Measurements from ENCODE around the gene TFF2. TPM values are rescaled to one million over a fixed set of nuclear protein-coding genes. Genes with fewer than 3 reads are reported as not detected.
A peak's percentile ranks its signal among the peaks of the same experiment; 100 is the strongest.

The TFF2 gene
- total RNA-seq, 2 experiments from 2014 or later, result not detected

DNA sequence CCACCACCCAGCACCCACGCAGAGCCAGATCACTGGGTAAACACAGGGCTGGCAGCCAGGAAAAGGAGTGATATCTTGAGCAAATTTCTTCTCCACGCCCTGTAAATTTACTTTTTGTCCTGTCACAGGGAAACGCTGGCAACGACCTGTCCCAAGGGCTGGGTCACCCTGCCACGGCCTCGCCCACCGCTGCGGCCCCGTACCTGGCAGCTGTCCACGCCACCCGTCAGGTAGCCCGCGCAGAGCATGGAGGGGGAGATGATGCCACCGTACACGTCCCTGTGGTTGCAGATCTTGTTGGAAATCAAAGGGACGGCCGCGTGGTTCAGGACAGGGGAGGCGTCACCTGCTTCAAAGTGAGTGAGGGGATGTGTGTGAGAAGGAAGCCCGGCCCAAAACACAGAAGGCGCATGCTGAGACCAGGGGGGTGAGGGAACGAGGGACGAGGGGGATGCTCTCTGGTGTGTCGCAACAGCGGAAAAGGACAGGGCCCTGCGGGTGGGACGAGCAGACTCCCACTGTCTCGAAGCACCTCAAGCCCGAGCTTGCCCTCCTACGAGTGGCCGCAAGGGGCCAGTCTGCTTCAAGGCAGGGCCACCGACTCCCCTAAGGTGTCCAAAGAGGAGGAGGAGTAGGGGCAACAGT is 25.7 kb upstream of the TFF2 start:
- Histone ChIP-seq H3K4me3 (ENCODE audit: low read length) (no peak overlapping the region), H3K4me1 (ENCODE audit: insufficient read depth, low read length) (peaks cover 6% of the 10 kb centered on the region), H3K9me3 (ENCODE audit: control insufficient read depth in 1 of 2, insufficient read depth in 1 of 2, low read length in 2 of 2) (peaks cover 1 to 8% of the 10 kb centered on the region in 2 experiments), H3K27ac (ENCODE audit: low read depth in 1 of 2, low read length in 2 of 2) (no peak overlapping the region), H3K36me3 (ENCODE audit: insufficient read depth, low read length) (no peaks in the 10 kb centered on the region), H3K27me3 (ENCODE audit: control insufficient read depth in 1 of 2, insufficient read depth in 2 of 2, low read length in 2 of 2) (no peaks in the 10 kb centered on the region)
- Mint-ChIP-seq H3K4me3 (no peak overlapping the region), H3K27ac (no peak overlapping the region), H3K4me1 (ENCODE audit: low read depth) (peaks cover 5% of the 10 kb centered on the region), H3K9me3 (peaks cover under 1% of the 10 kb centered on the region), H3K27me3 (no peaks in the 10 kb centered on the region), H3K36me3 (ENCODE audit: low read depth) (no peaks in the 10 kb centered on the region)
- no peak for ATAC-seq (ENCODE audit: poor library complexity)
- ChIA-PET CTCF (no interaction called here), POLR2A (interaction anchor here (2.1 kb wide), 1 partner anchor 27 kb away, joined by 6 read pairs; the partner anchor contains the start of gene UBASH3A)
- TF ChIP-seq, protein P1, sequence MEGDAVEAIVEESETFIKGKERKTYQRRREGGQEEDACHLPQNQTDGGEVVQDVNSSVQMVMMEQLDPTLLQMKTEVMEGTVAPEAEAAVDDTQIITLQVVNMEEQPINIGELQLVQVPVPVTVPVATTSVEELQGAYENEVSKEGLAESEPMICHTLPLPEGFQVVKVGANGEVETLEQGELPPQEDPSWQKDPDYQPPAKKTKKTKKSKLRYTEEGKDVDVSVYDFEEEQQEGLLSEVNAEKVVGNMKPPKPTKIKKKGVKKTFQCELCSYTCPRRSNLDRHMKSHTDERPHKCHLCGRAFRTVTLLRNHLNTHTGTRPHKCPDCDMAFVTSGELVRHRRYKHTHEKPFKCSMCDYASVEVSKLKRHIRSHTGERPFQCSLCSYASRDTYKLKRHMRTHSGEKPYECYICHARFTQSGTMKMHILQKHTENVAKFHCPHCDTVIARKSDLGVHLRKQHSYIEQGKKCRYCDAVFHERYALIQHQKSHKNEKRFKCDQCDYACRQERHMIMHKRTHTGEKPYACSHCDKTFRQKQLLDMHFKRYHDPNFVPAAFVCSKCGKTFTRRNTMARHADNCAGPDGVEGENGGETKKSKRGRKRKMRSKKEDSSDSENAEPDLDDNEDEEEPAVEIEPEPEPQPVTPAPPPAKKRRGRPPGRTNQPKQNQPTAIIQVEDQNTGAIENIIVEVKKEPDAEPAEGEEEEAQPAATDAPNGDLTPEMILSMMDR (IDR thresholded peaks at IDR 0.05), result no peak
- peak in 1 of 14 experiments; percentile 74 for DNase-seq
- intact Hi-C loops (cut with DNase I, micrococcal nuclease), result loop anchor here in 1 of 2 experiments (10.0 kb wide), 1 partner anchor 48 kb away; no protein-coding TSS in a partner anchor

DNA sequence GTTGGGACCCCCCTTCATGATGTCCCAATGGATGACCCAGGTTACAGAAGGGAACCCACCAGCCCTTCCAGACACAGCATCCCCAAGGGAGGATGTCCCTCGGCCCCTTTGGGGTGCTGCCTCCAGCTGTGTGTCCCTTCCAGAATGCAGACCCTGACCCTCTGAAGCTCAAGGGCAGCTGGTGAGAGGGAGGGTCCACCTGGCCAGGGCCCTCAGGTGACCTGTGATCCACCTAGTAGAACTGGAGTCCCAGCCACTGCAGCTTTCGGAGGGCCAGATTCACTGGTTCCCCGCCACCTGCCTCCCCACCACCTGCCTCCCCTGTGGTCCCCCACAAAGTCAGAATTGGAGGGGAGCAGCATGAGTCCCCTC is 25.2 kb upstream of the TFF2 start:
- no peaks in the 10 kb centered on the region for H3K27me3 Mint-ChIP-seq
- Histone ChIP-seq H3K27ac (ENCODE audit: low read depth in 1 of 2, low read length in 2 of 2) (no peak overlapping the region), H3K9me3 (ENCODE audit: control insufficient read depth in 1 of 2, insufficient read depth in 1 of 2, low read length in 2 of 2) (peaks cover 0 to 5% of the 10 kb centered on the region in 2 experiments), H3K27me3 (ENCODE audit: control insufficient read depth in 1 of 2, insufficient read depth in 2 of 2, low read length in 2 of 2) (no peaks in the 10 kb centered on the region), H3K4me3 (ENCODE audit: low read length) (no peak overlapping the region), H3K36me3 (ENCODE audit: insufficient read depth, low read length) (no peaks in the 10 kb centered on the region), H3K4me1 (ENCODE audit: insufficient read depth, low read length) (peaks cover 6% of the 10 kb centered on the region)
- TF ChIP-seq, protein P1 (IDR thresholded peaks at IDR 0.05), result no peak
- intact Hi-C loops (cut with DNase I, micrococcal nuclease), result loop anchor here in 1 of 2 experiments (10.0 kb wide), 1 partner anchor 49 kb away; no protein-coding TSS in a partner anchor
- no peak for DNase-seq
- ChIA-PET CTCF (no interaction called here), POLR2A (interaction anchor here (2.1 kb wide), 1 partner anchor 27 kb away, joined by 6 read pairs; the partner anchor contains the start of gene UBASH3A)
- no peak for ATAC-seq (ENCODE audit: poor library complexity)
- H3K4me1 Mint-ChIP-seq (ENCODE audit: low read depth), result peaks cover 5% of the 10 kb centered on the region
- H3K27ac Mint-ChIP-seq, result no peak overlapping the region
- H3K4me3 Mint-ChIP-seq, result no peak overlapping the region
- H3K36me3 Mint-ChIP-seq (ENCODE audit: low read depth), result no peaks in the 10 kb centered on the region
- H3K9me3 Mint-ChIP-seq, result no peaks in the 10 kb centered on the region

DNA sequence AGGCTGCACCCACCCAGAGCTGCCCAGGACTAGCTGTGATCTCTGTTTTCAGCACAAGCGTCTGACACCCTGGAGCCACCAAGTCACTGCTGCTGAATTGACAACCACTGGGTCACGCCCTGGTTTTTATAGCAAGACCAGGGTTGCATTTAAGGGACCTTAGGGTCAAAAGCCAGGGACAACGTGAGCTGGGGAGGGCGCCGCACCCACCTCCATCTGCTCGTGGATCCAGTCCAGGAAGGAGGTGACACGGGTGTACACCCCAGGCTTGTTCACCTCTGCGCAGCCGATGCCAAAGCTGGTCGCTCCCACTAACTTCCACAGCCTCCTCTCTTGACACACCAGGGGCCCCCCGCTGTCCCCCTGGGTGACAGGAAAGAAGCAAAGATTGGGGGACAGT is 24.7 kb upstream of the TFF2 start:
- H3K27ac ChIP-seq (ENCODE audit: low read depth in 1 of 2, low read length in 2 of 2), result no peak overlapping the region
- H3K4me3 Mint-ChIP-seq, result no peak overlapping the region
- no peak for DNase-seq
- no peak overlapping the region for H3K4me3 ChIP-seq (ENCODE audit: low read length)
- H3K36me3 ChIP-seq (ENCODE audit: insufficient read depth, low read length), result no peaks in the 10 kb centered on the region
- TF ChIP-seq, protein P1 (IDR thresholded peaks at IDR 0.05), result no peak
- H3K9me3 Mint-ChIP-seq, result no peaks in the 10 kb centered on the region
- H3K36me3 Mint-ChIP-seq (ENCODE audit: low read depth), result no peaks in the 10 kb centered on the region
- no peaks in the 10 kb centered on the region for H3K27me3 Mint-ChIP-seq
- no peak for ATAC-seq (ENCODE audit: poor library complexity)
- peaks cover 6% of the 10 kb centered on the region for H3K4me1 ChIP-seq (ENCODE audit: insufficient read depth, low read length)
- no peaks in the 10 kb centered on the region for H3K27me3 ChIP-seq (ENCODE audit: control insufficient read depth in 1 of 2, insufficient read depth in 2 of 2, low read length in 2 of 2)
- POLR2A ChIA-PET, result interaction anchor here (2.1 kb wide), 1 partner anchor 28 kb away, joined by 6 read pairs; the partner anchor contains the start of gene UBASH3A
- intact Hi-C loops (cut with DNase I, micrococcal nuclease), result loop anchor here in 1 of 2 experiments (10.0 kb wide), 1 partner anchor 49 kb away; no protein-coding TSS in a partner anchor
- H3K27ac Mint-ChIP-seq, result no peak overlapping the region
- peaks cover 0 to 3% of the 10 kb centered on the region in 2 experiments for H3K9me3 ChIP-seq (ENCODE audit: control insufficient read depth in 1 of 2, insufficient read depth in 1 of 2, low read length in 2 of 2)
- peaks cover 5% of the 10 kb centered on the region for H3K4me1 Mint-ChIP-seq (ENCODE audit: low read depth)
- CTCF ChIA-PET, result interaction anchor here (0.5 kb wide), 1 partner anchor 75 kb away, joined by 3 read pairs; no protein-coding TSS in a partner anchor

Data from CD4-positive, alpha-beta T cell (primary cell).